Testis (tissue), 2 donors: ENCODE data around the gene SLC2A4.

Source experiments
- CTCF ChIP-seq, 3 experiments: fragments of 450-650 bp in 2 of 3; fragments of 200-600 bp in 1 of 3; sonication (generic) in 1 of 3; IDR thresholded peaks; one replicate each; pipeline ENCODE4 v1.5.1; 2016 to 2019; ENCODE audit warnings: antibody characterized with exemption in 3 of 3, mild to moderate bottlenecking in 2 of 3, moderate library complexity in 1 of 3
- POLR2A ChIP-seq: fragments of 450-650 bp; IDR thresholded peaks from one replicate; pipeline ENCODE4 v1.6.1; 2017; ENCODE audit warnings: antibody characterized with exemption, mild to moderate bottlenecking, moderate library complexity

- no peak for TF ChIP-seq POLR2A
- TF ChIP-seq CTCF (IDR thresholded peaks at IDR 0.05) = no peak
Observed at GRCh38 chr17:7237761-7238419, 43.6 kb upstream of the SLC2A4 start.
